ENCODE results near the gene PPP6R2.

PPP6R2 gene

DNA sequence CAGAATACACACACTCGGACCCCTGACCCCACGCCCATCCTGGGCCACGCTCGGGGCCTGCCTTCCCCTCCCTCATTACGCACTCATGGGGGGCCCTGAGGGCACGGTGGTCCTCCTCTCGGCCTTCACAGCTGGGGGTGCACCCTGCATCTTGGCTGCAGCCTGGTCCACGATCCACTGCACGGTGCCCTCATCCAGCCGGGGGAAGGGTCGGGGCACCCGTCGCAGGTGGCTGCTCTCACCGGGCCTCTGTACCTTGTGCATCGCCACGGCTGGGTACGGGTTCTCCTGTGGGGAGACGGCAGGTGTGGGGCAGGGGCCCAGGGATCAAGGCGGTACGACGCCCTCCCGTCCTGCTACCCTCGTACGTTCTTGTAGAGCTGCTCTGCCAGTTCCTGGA is 121.3 kb downstream of the PPP6R2 start:
- no peak overlapping the region for H3K4me3 ChIP-seq (ENCODE audit: low read length)

GRCh38 chr22:50465066-50465930 is 122.2 kb downstream of the PPP6R2 start:
- H3K9me3 ChIP-seq (replicated peaks; ENCODE audit: low read length): no peaks in the 10 kb centered on the region
- no peak overlapping the region for H3K4me3 ChIP-seq (ENCODE audit: low read length)
- no peak overlapping the region for H3K9ac ChIP-seq (ENCODE audit: low read depth, low read length)
- H3K4me2 ChIP-seq (ENCODE audit: low read length): no peak overlapping the region
- H3K27me3 ChIP-seq (ENCODE audit: control insufficient read depth, insufficient read depth, low read length): no peaks in the 10 kb centered on the region
- peaks cover 58% of the 10 kb centered on the region for H3K36me3 ChIP-seq (ENCODE audit: insufficient read depth, low read length)
- peaks cover 13% of the 10 kb centered on the region for H3K4me1 ChIP-seq (ENCODE audit: control insufficient read depth, insufficient read depth, low read length)

More for the DNA sequence above, 121.3 kb downstream of the PPP6R2 start:
- Histone ChIP-seq H3K9ac (ENCODE audit: low read depth, low read length) (no peak overlapping the region), H3K9me3 (replicated peaks; ENCODE audit: low read length) (no peaks in the 10 kb centered on the region), H3K27me3 (ENCODE audit: control insufficient read depth, insufficient read depth, low read length) (no peaks in the 10 kb centered on the region), H3K4me1 (ENCODE audit: control insufficient read depth, insufficient read depth, low read length) (peaks cover 4% of the 10 kb centered on the region), H3K36me3 (ENCODE audit: insufficient read depth, low read length) (peaks cover 61% of the 10 kb centered on the region), H3K4me2 (ENCODE audit: low read length) (no peak overlapping the region)

DNA sequence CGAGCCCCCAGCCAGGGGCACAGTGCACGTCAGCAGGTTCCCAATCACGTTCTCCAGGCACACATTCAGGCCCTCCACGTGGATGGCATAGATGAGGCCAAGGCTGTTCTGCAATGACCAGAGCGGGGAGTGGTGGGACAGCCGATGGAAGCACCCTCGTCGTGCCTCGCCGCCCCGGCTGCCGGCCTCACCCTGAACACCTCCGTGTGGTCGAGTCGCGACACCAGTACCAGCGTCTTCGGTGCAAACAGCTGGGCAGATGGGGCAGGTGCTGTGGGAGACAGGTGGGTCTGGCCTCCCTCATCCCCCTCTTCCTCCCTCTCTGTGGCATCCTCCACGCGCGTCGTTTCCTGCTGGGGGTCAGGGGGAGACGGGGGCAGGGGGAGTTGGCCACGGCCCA is 124.2 kb downstream of the PPP6R2 start:
- no peak overlapping the region for H3K9ac ChIP-seq (ENCODE audit: low read depth, low read length)
- no peak overlapping the region for H3K4me3 ChIP-seq (ENCODE audit: low read length)
- no peak overlapping the region for H3K4me2 ChIP-seq (ENCODE audit: low read length)
- no peaks in the 10 kb centered on the region for H3K9me3 ChIP-seq (replicated peaks; ENCODE audit: low read length)
- no peaks in the 10 kb centered on the region for H3K27me3 ChIP-seq (ENCODE audit: control insufficient read depth, insufficient read depth, low read length)
- peaks cover 43% of the 10 kb centered on the region for H3K36me3 ChIP-seq (ENCODE audit: insufficient read depth, low read length)
- H3K4me1 ChIP-seq (ENCODE audit: control insufficient read depth, insufficient read depth, low read length): peaks cover 26% of the 10 kb centered on the region

DNA sequence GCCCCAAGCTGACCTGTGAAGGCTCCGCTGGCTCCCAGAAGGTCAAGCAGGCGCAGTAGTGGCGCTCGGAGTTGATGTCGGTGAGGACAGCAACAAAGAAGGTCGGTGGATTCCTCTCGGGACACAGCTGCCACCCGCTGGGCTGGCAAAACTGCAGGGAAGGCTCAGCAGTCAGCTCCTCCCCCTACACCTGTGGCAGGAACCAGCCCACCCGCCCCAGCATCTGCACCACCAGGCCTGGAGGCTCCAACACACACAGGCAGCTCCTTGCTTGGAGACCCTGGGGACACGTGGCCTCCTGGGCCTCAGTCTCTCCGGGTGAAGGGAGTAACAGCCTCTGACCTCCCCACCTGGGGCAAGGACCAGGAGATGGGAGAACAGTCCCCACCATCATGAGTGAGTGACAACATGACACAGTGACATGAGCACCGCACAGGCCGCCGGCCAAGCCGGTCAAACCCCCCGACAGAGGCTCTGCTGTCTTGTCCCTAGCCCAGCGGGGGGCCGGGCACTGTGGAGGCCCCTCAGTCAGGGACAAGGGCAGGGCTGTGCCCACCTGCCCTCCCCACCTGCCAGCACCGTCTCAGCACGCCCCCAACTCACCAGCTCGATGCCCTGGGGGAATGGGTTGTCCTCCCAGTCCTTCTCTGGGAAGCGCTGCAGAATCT is 124.8 kb downstream of the PPP6R2 start:
- no peaks in the 10 kb centered on the region for H3K27me3 ChIP-seq (ENCODE audit: control insufficient read depth, insufficient read depth, low read length)
- peaks cover 40% of the 10 kb centered on the region for H3K36me3 ChIP-seq (ENCODE audit: insufficient read depth, low read length)
- no peaks in the 10 kb centered on the region for H3K9me3 ChIP-seq (replicated peaks; ENCODE audit: low read length)
- no peak overlapping the region for H3K4me3 ChIP-seq (ENCODE audit: low read length)
- no peak overlapping the region for H3K9ac ChIP-seq (ENCODE audit: low read depth, low read length)
- H3K4me1 ChIP-seq (ENCODE audit: control insufficient read depth, insufficient read depth, low read length): peaks cover 28% of the 10 kb centered on the region
- no peak overlapping the region for H3K4me2 ChIP-seq (ENCODE audit: low read length)

- peaks cover 35% of the 10 kb centered on the region for H3K4me1 ChIP-seq (ENCODE audit: control insufficient read depth, insufficient read depth, low read length)
- no peaks in the 10 kb centered on the region for H3K9me3 ChIP-seq (replicated peaks; ENCODE audit: low read length)
- H3K4me2 ChIP-seq (ENCODE audit: low read length): no peak overlapping the region
- no peaks in the 10 kb centered on the region for H3K27me3 ChIP-seq (ENCODE audit: control insufficient read depth, insufficient read depth, low read length)
- H3K4me3 ChIP-seq (ENCODE audit: low read length): no peak overlapping the region
- no peak overlapping the region for H3K9ac ChIP-seq (ENCODE audit: low read depth, low read length)
- peaks cover 33% of the 10 kb centered on the region for H3K36me3 ChIP-seq (ENCODE audit: insufficient read depth, low read length)
Observed at GRCh38 chr22:50468626-50469025, 125.5 kb downstream of the PPP6R2 start.

DNA sequence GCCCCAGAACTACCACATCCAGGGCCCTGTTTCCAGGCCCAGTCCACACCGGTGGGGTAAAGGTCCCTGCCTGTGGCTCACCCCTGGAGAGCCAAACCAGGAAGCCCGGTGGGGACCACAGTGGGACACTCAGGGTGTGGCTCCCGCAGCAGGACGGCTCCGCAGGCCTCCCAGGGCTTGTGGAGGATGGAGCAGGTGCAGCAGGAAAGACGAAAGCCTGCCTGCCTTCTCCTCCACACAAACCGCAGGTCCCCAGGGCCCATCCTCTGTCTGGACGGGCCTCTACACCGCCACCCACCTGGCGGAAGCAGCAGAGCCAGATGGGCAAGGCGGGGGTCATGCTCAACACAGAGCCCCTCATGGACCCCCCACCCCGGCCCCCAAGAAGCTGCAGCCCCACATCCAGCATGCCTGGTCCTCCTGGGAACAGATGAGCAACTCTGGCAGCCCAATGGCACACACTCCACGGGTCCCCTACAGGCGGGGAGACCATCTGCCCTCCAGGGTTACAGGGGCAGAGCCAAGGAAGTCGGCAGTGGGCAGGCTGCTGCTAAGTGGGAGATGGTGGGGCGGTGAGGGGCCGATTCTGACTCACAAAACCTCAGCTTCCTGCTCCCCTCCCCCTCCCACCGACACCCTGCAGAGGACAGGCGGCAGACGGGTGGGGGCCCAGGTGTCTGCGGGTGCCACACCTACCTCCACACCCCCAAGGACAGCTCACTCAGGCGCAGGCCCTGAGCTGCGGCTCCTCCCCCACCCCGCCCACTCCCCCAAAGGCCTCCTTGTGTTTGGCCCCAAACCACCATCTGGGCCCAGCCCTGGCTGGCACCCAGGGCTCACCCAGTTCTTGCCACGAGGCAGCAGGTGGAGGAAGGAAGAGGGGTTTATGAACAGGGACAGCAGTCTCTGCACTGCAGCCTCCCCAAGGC is 126.5 kb downstream of the PPP6R2 start:
- Histone ChIP-seq H3K4me2 (ENCODE audit: low read length) (peak overlapping the region; percentile 39), H3K9ac (ENCODE audit: low read depth, low read length) (no peak overlapping the region), H3K27me3 (ENCODE audit: control insufficient read depth, insufficient read depth, low read length) (no peaks in the 10 kb centered on the region), H3K9me3 (replicated peaks; ENCODE audit: low read length) (no peaks in the 10 kb centered on the region), H3K36me3 (ENCODE audit: insufficient read depth, low read length) (peaks cover 23% of the 10 kb centered on the region), H3K4me1 (ENCODE audit: control insufficient read depth, insufficient read depth, low read length) (peaks cover 40% of the 10 kb centered on the region), H3K4me3 (ENCODE audit: low read length) (no peak overlapping the region)

DNA sequence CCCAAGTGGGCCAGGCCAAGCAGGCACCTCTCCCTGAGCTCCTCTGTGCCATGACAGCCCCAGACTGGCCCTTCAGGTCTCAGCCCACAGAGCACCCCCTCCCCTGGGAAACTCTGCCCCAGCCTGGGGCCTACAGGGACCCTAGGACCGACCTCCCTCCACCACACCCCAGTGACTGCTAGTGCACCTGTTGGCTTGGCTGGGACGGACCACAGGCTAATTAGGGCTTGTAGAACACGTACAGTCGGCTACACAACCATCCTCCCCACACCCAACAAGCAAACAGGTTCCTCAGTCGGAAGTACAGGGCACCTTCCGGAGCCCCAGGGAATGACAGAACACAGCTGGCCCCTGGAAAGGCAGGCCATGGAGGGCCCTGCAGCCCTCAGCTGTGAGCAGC is 127.4 kb downstream of the PPP6R2 start:
- Histone ChIP-seq H3K27me3 (ENCODE audit: control insufficient read depth, insufficient read depth, low read length) (no peaks in the 10 kb centered on the region), H3K4me3 (ENCODE audit: low read length) (no peak overlapping the region), H3K36me3 (ENCODE audit: insufficient read depth, low read length) (peaks cover 18% of the 10 kb centered on the region), H3K9ac (ENCODE audit: low read depth, low read length) (no peak overlapping the region), H3K4me1 (ENCODE audit: control insufficient read depth, insufficient read depth, low read length) (peaks cover 44% of the 10 kb centered on the region), H3K9me3 (replicated peaks; ENCODE audit: low read length) (no peaks in the 10 kb centered on the region), H3K4me2 (ENCODE audit: low read length) (peak overlapping the region; percentile 39)

GRCh38 chr22:50471197-50471847 is 128.2 kb downstream of the PPP6R2 start:
- Histone ChIP-seq H3K4me1 (ENCODE audit: control insufficient read depth, insufficient read depth, low read length) (peaks cover 46% of the 10 kb centered on the region), H3K9me3 (replicated peaks; ENCODE audit: low read length) (no peaks in the 10 kb centered on the region), H3K27me3 (ENCODE audit: control insufficient read depth, insufficient read depth, low read length) (no peaks in the 10 kb centered on the region), H3K9ac (ENCODE audit: low read depth, low read length) (no peak overlapping the region), H3K4me3 (ENCODE audit: low read length) (no peak overlapping the region), H3K36me3 (ENCODE audit: insufficient read depth, low read length) (peaks cover 11% of the 10 kb centered on the region), H3K4me2 (ENCODE audit: low read length) (no peak overlapping the region)

GRCh38 chr22:50471962-50472361 is 128.8 kb downstream of the PPP6R2 start:
- peaks cover 5% of the 10 kb centered on the region for H3K36me3 ChIP-seq (ENCODE audit: insufficient read depth, low read length)
- H3K27me3 ChIP-seq (ENCODE audit: control insufficient read depth, insufficient read depth, low read length): no peaks in the 10 kb centered on the region
- peaks cover 46% of the 10 kb centered on the region for H3K4me1 ChIP-seq (ENCODE audit: control insufficient read depth, insufficient read depth, low read length)
- no peak overlapping the region for H3K4me2 ChIP-seq (ENCODE audit: low read length)
- H3K9me3 ChIP-seq (replicated peaks; ENCODE audit: low read length): no peaks in the 10 kb centered on the region
- H3K9ac ChIP-seq (ENCODE audit: low read depth, low read length): no peak overlapping the region
- H3K4me3 ChIP-seq (ENCODE audit: low read length): no peak overlapping the region

DNA sequence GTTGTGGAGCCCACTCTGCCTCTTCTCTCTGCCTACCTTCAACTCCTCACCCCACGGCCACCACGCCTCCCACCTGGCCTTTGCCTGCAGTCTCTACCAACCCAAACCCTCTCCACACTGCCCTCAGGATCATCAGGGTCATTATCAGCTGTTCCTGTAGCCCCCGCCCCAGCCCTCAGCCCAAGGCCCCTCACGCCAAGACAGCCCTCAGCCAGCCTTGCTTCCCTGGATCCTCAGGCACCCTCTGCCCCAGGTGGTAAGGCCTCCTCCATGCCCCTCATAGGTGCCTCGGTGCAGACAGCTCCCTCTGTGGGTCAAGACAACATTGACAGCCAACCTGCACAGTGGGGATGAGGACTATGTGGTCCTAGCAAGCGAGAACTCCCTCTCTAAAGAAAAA is 130.0 kb downstream of the PPP6R2 start:
- no peaks in the 10 kb centered on the region for H3K9me3 ChIP-seq (replicated peaks; ENCODE audit: low read length)
- no peaks in the 10 kb centered on the region for H3K27me3 ChIP-seq (ENCODE audit: control insufficient read depth, insufficient read depth, low read length)
- H3K4me1 ChIP-seq (ENCODE audit: control insufficient read depth, insufficient read depth, low read length): peaks cover 46% of the 10 kb centered on the region
- H3K36me3 ChIP-seq (ENCODE audit: insufficient read depth, low read length): no peaks in the 10 kb centered on the region
- H3K9ac ChIP-seq (ENCODE audit: low read depth, low read length): peak overlapping the region; percentile 86
- peak overlapping the region; percentile 100 for H3K4me2 ChIP-seq (ENCODE audit: low read length)
- H3K4me3 ChIP-seq (ENCODE audit: low read length): peak overlapping the region; percentile 87

Measured in skeletal muscle satellite cell (primary cell).